Coronary artery (tissue), 2 donors: Measurements from ENCODE around the gene NWD2.

Experiments
- DNase-seq: peaks from one replicate; pipeline ENCODE4 v3.0.0-alpha.2; 2017; ENCODE audit warnings: low spot score
- H3K27ac ChIP-seq, 2 donors: fragments of 200-600 bp; sonication (generic); one replicate each; pipeline ENCODE4 v1.5.1; 2016 to 2019
- H3K4me3 ChIP-seq: fragments of 200-600 bp; sonication (generic); 2 replicates; pipeline ENCODE4 v1.5.1; 2016; ENCODE audit warnings: mild to moderate bottlenecking, moderate library complexity
- CTCF ChIP-seq: fragments of 200-600 bp; sonication (generic); IDR thresholded peaks from one replicate; pipeline ENCODE4 v1.5.1; 2019; ENCODE audit warnings: antibody characterized with exemption

NWD2 gene

GRCh38 chr4:37445023-37445422 lies 200.5 kb downstream of the NWD2 start:
- no peak for DNase-seq
- Histone ChIP-seq H3K4me3 (no peak overlapping the region), H3K27ac (no peak overlapping the region)
- TF ChIP-seq CTCF = no peak

- TF ChIP-seq CTCF = no peak
- no peak overlapping the region for H3K4me3 ChIP-seq
- H3K27ac ChIP-seq = no peak overlapping the region
- no peak for DNase-seq
Measured at GRCh38 chr4:37446016-37446415, 201.5 kb downstream of the NWD2 start.

GRCh38 chr4:37447886-37448285 lies 203.3 kb downstream of the NWD2 start:
- no peak overlapping the region for H3K27ac ChIP-seq
- no peak for DNase-seq
- H3K4me3 ChIP-seq = no peak overlapping the region
- TF ChIP-seq CTCF = no peak

- Histone ChIP-seq H3K4me3 (no peak overlapping the region), H3K27ac (no peak overlapping the region)
- no peak for TF ChIP-seq CTCF
- DNase-seq = no peak
Measured at GRCh38 chr4:37450309-37450708, 205.8 kb downstream of the NWD2 start.

GRCh38 chr4:37450911-37451310 lies 206.4 kb downstream of the NWD2 start:
- no peak for DNase-seq
- no peak for TF ChIP-seq CTCF
- no peak overlapping the region for H3K27ac ChIP-seq
- no peak overlapping the region for H3K4me3 ChIP-seq

GRCh38 chr4:37451656-37452055 lies 207.1 kb downstream of the NWD2 start:
- TF ChIP-seq CTCF = no peak
- Histone ChIP-seq H3K4me3 (no peak overlapping the region), H3K27ac (no peak overlapping the region)
- no peak for DNase-seq

GRCh38 chr4:37452952-37453280 lies 208.4 kb downstream of the NWD2 start:
- peak overlapping the region; percentile 78 for H3K4me3 ChIP-seq
- no peak for TF ChIP-seq CTCF
- H3K27ac ChIP-seq = no peak overlapping the region
- no peak for DNase-seq
